ENCODE data around the gene MYL5.

Gene MYL5

GRCh38 chr4:627347-628125 lies 46.8 kb upstream of the MYL5 start:
- Histone ChIP-seq H2BK5ac (ENCODE audit: low read length) (no peak overlapping the region), H3K56ac (ENCODE audit: low read length) (no peak overlapping the region)

GRCh38 chr4:628311-628741 lies 46.0 kb upstream of the MYL5 start:
- Histone ChIP-seq H3K79me2 (ENCODE audit: control insufficient read depth, insufficient read depth, low read length) (no peaks in the 10 kb centered on the region), H3K79me1 (ENCODE audit: low read length) (no peaks in the 10 kb centered on the region)

More at GRCh38 chr4:627347-628125, 46.8 kb upstream of the MYL5 start:
- H3K27me3 ChIP-seq (ENCODE audit: insufficient read depth, low read length, poor library complexity) = no peaks in the 10 kb centered on the region
- H2BK15ac ChIP-seq (replicated peaks; ENCODE audit: low read depth) = no peak overlapping the region
- H3K36me3 ChIP-seq (ENCODE audit: control insufficient read depth, insufficient read depth, low read length) = no peaks in the 10 kb centered on the region
- no peaks in the 10 kb centered on the region for H3K79me1 ChIP-seq (ENCODE audit: low read length)
- H3K4me1 ChIP-seq (ENCODE audit: control insufficient read depth, low read depth, low read length) = no peaks in the 10 kb centered on the region
- no peak overlapping the region for H3K27ac ChIP-seq (ENCODE audit: low read depth, low read length)
- no peak overlapping the region for H3K18ac ChIP-seq (ENCODE audit: low read length)
- no peak overlapping the region for H2AK5ac ChIP-seq (ENCODE audit: low read length)
- WGBS (ENCODE audit: extremely low coverage, insufficient coverage, low lambda C conversion rate) = no CpG with 5 or more reads among the region's 15 CpGs
- no peak overlapping the region for H4K5ac ChIP-seq (ENCODE audit: low read length)
- H3K4ac ChIP-seq (ENCODE audit: low read depth, low read length) = no peak overlapping the region
- H3K4me3 ChIP-seq (ENCODE audit: low read length) = no peak overlapping the region
- no peak overlapping the region for H3K4me2 ChIP-seq (ENCODE audit: low read length)
- no peak for DNase-seq
- no peak overlapping the region for H2BK120ac ChIP-seq (ENCODE audit: low read depth, low read length)
- no peak overlapping the region for H3K9ac ChIP-seq (ENCODE audit: low read length)
- H3K79me2 ChIP-seq (ENCODE audit: control insufficient read depth, insufficient read depth, low read length) = no peaks in the 10 kb centered on the region
- H3K23ac ChIP-seq (ENCODE audit: low read length) = no peak overlapping the region
- no peak overlapping the region for H4K8ac ChIP-seq (ENCODE audit: low read depth, low read length)

DNA sequence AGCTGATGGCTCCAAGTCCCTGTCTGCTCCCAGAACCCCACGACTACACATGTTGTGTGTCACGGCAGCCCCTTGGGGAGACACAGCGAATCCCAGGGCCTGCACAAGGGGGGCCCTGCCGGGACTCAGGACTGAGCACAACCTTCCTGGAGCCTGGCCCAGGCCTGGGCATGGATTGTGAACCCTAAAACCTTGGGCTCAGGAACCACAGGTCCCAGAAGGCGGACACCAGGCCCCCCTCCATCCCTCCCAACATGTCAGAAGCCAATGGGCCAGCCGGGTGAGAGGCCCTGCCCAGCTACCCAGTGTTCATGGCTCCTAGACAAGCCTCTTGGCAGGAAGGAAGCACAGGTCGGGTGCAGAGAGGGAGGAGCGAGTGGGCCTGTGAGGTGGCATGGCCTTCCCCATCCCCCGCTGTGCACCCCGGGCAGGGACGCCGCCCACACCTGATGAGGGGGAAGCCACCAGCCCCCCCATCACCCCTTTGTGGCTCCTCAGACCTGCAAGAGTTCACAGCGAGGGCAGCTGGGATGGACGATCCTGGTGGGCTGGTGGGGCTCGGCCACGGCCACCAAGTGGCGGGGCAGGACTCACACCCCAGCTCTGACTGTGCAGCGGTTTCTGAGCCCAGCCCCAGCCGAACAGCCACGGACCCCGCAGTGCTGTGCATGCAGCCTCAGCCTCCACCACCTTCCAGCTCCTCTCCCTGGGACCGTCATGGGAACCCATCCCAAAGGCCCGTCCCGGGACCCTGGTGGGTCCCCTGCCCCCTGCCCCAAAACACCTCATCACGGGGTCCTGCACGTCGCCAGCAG lies 45.3 kb upstream of the MYL5 start:
- Histone ChIP-seq H3K79me2 (ENCODE audit: control insufficient read depth, insufficient read depth, low read length) (no peaks in the 10 kb centered on the region), H3K79me1 (ENCODE audit: low read length) (no peaks in the 10 kb centered on the region), H3K4ac (ENCODE audit: low read depth, low read length) (no peak overlapping the region), H3K27ac (ENCODE audit: low read depth, low read length) (no peak overlapping the region), H3K4me2 (ENCODE audit: low read length) (no peak overlapping the region), H3K56ac (ENCODE audit: low read length) (no peak overlapping the region), H2BK120ac (ENCODE audit: low read depth, low read length) (no peak overlapping the region), H2BK5ac (ENCODE audit: low read length) (no peak overlapping the region), H4K8ac (ENCODE audit: low read depth, low read length) (no peak overlapping the region), H3K9ac (ENCODE audit: low read length) (no peak overlapping the region), H2BK15ac (replicated peaks; ENCODE audit: low read depth) (no peak overlapping the region), H3K4me1 (ENCODE audit: control insufficient read depth, low read depth, low read length) (no peaks in the 10 kb centered on the region), H4K5ac (ENCODE audit: low read length) (no peak overlapping the region), H3K36me3 (ENCODE audit: control insufficient read depth, insufficient read depth, low read length) (no peaks in the 10 kb centered on the region), H3K4me3 (ENCODE audit: low read length) (no peak overlapping the region), H3K18ac (ENCODE audit: low read length) (no peak overlapping the region), H3K23ac (ENCODE audit: low read length) (no peak overlapping the region), H3K27me3 (ENCODE audit: insufficient read depth, low read length, poor library complexity) (no peaks in the 10 kb centered on the region), H2AK5ac (ENCODE audit: low read length) (no peak overlapping the region)
- no peak for DNase-seq
- no CpG with 5 or more reads among the region's 27 CpGs for WGBS (ENCODE audit: extremely low coverage, insufficient coverage, low lambda C conversion rate)

More at GRCh38 chr4:628311-628741, 46.0 kb upstream of the MYL5 start:
- no peak overlapping the region for H3K4me3 ChIP-seq (ENCODE audit: low read length)
- WGBS (ENCODE audit: extremely low coverage, insufficient coverage, low lambda C conversion rate) = no CpG with 5 or more reads among the region's 17 CpGs
- no peak overlapping the region for H4K8ac ChIP-seq (ENCODE audit: low read depth, low read length)
- no peak overlapping the region for H2BK15ac ChIP-seq (replicated peaks; ENCODE audit: low read depth)
- no peak overlapping the region for H3K9ac ChIP-seq (ENCODE audit: low read length)
- no peak overlapping the region for H3K4ac ChIP-seq (ENCODE audit: low read depth, low read length)
- H3K27me3 ChIP-seq (ENCODE audit: insufficient read depth, low read length, poor library complexity) = no peaks in the 10 kb centered on the region
- no peak overlapping the region for H3K27ac ChIP-seq (ENCODE audit: low read depth, low read length)
- no peak overlapping the region for H4K5ac ChIP-seq (ENCODE audit: low read length)
- H3K56ac ChIP-seq (ENCODE audit: low read length) = no peak overlapping the region
- no peak overlapping the region for H3K18ac ChIP-seq (ENCODE audit: low read length)
- H2AK5ac ChIP-seq (ENCODE audit: low read length) = no peak overlapping the region
- no peak for DNase-seq
- H3K4me2 ChIP-seq (ENCODE audit: low read length) = no peak overlapping the region
- no peak overlapping the region for H3K23ac ChIP-seq (ENCODE audit: low read length)
- H3K4me1 ChIP-seq (ENCODE audit: control insufficient read depth, low read depth, low read length) = no peaks in the 10 kb centered on the region
- no peaks in the 10 kb centered on the region for H3K36me3 ChIP-seq (ENCODE audit: control insufficient read depth, insufficient read depth, low read length)
- H2BK120ac ChIP-seq (ENCODE audit: low read depth, low read length) = no peak overlapping the region
- H2BK5ac ChIP-seq (ENCODE audit: low read length) = no peak overlapping the region

- no peak overlapping the region for H3K4me3 ChIP-seq (ENCODE audit: low read length)
- no peak overlapping the region for H4K8ac ChIP-seq (ENCODE audit: low read depth, low read length)
- no peak overlapping the region for H2AK5ac ChIP-seq (ENCODE audit: low read length)
- no peak overlapping the region for H3K23ac ChIP-seq (ENCODE audit: low read length)
- no peak overlapping the region for H3K18ac ChIP-seq (ENCODE audit: low read length)
- H3K56ac ChIP-seq (ENCODE audit: low read length) = no peak overlapping the region
- no peak overlapping the region for H3K9ac ChIP-seq (ENCODE audit: low read length)
- no peak overlapping the region for H3K4me2 ChIP-seq (ENCODE audit: low read length)
- no peak overlapping the region for H4K5ac ChIP-seq (ENCODE audit: low read length)
- no peak overlapping the region for H2BK5ac ChIP-seq (ENCODE audit: low read length)
- no peaks in the 10 kb centered on the region for H3K79me2 ChIP-seq (ENCODE audit: control insufficient read depth, insufficient read depth, low read length)
- no CpG with 5 or more reads among the region's 9 CpGs for WGBS (ENCODE audit: extremely low coverage, insufficient coverage, low lambda C conversion rate)
- H2BK120ac ChIP-seq (ENCODE audit: low read depth, low read length) = no peak overlapping the region
- H3K36me3 ChIP-seq (ENCODE audit: control insufficient read depth, insufficient read depth, low read length) = no peaks in the 10 kb centered on the region
- no peaks in the 10 kb centered on the region for H3K79me1 ChIP-seq (ENCODE audit: low read length)
- no peak overlapping the region for H3K27ac ChIP-seq (ENCODE audit: low read depth, low read length)
- no peak overlapping the region for H2BK15ac ChIP-seq (replicated peaks; ENCODE audit: low read depth)
- no peaks in the 10 kb centered on the region for H3K4me1 ChIP-seq (ENCODE audit: control insufficient read depth, low read depth, low read length)
- no peaks in the 10 kb centered on the region for H3K27me3 ChIP-seq (ENCODE audit: insufficient read depth, low read length, poor library complexity)
- no peak for DNase-seq
- H3K4ac ChIP-seq (ENCODE audit: low read depth, low read length) = no peak overlapping the region
These were observed 44.8 kb upstream of the MYL5 start for GRCh38 chr4:629636-629914.

GRCh38 chr4:629915-630641 lies 44.3 kb upstream of the MYL5 start:
- no peak overlapping the region for H3K18ac ChIP-seq (ENCODE audit: low read length)
- DNase-seq = no peak
- WGBS (ENCODE audit: extremely low coverage, insufficient coverage, low lambda C conversion rate) = no CpG with 5 or more reads among the region's 20 CpGs
- H3K56ac ChIP-seq (ENCODE audit: low read length) = no peak overlapping the region
- no peak overlapping the region for H3K27ac ChIP-seq (ENCODE audit: low read depth, low read length)
- H4K5ac ChIP-seq (ENCODE audit: low read length) = no peak overlapping the region
- H4K8ac ChIP-seq (ENCODE audit: low read depth, low read length) = no peak overlapping the region
- H3K4me3 ChIP-seq (ENCODE audit: low read length) = no peak overlapping the region
- H3K23ac ChIP-seq (ENCODE audit: low read length) = no peak overlapping the region
- no peak overlapping the region for H3K9ac ChIP-seq (ENCODE audit: low read length)
- H2BK5ac ChIP-seq (ENCODE audit: low read length) = no peak overlapping the region
- no peaks in the 10 kb centered on the region for H3K27me3 ChIP-seq (ENCODE audit: insufficient read depth, low read length, poor library complexity)
- H3K4me2 ChIP-seq (ENCODE audit: low read length) = no peak overlapping the region
- H2AK5ac ChIP-seq (ENCODE audit: low read length) = no peak overlapping the region
- H3K4me1 ChIP-seq (ENCODE audit: control insufficient read depth, low read depth, low read length) = no peaks in the 10 kb centered on the region
- no peaks in the 10 kb centered on the region for H3K79me1 ChIP-seq (ENCODE audit: low read length)
- no peak overlapping the region for H2BK15ac ChIP-seq (replicated peaks; ENCODE audit: low read depth)
- H3K4ac ChIP-seq (ENCODE audit: low read depth, low read length) = no peak overlapping the region
- H2BK120ac ChIP-seq (ENCODE audit: low read depth, low read length) = no peak overlapping the region
- H3K36me3 ChIP-seq (ENCODE audit: control insufficient read depth, insufficient read depth, low read length) = no peaks in the 10 kb centered on the region
- no peaks in the 10 kb centered on the region for H3K79me2 ChIP-seq (ENCODE audit: control insufficient read depth, insufficient read depth, low read length)

Data from mesendoderm (in vitro differentiated cells).